Renal cortex interstitium (tissue), 11 donors: Measurements from ENCODE around the gene EDN2. TPM values are rescaled to one million over a fixed set of nuclear protein-coding genes. Genes with fewer than 3 reads are reported as not detected.
A peak's percentile ranks its signal among the peaks of the same experiment; 100 is the strongest.

ENCODE experiments used
- DNase-seq, 11 donors: peaks; one replicate each; pipeline ENCODE4 v3.0.0-alpha.2; 2013; ENCODE audit warnings: low read depth in 9 of 11, low spot score in 4 of 11; ENCODE audit errors: extremely low read depth in 1 of 11
- polyA plus RNA-seq, 3 donors: library from polyadenylated mRNA; unstranded; fragments of 120-200 nt; gene quantifications; one replicate each; pipeline ENCODE4 v1.2.1, GENCODE V29; 2013; ENCODE audit not compliant: insufficient read length in 3 of 3

Gene EDN2
- polyA plus RNA-seq, 3 donors = 0.51 to 3.2 (median 1.0) TPM

DNA sequence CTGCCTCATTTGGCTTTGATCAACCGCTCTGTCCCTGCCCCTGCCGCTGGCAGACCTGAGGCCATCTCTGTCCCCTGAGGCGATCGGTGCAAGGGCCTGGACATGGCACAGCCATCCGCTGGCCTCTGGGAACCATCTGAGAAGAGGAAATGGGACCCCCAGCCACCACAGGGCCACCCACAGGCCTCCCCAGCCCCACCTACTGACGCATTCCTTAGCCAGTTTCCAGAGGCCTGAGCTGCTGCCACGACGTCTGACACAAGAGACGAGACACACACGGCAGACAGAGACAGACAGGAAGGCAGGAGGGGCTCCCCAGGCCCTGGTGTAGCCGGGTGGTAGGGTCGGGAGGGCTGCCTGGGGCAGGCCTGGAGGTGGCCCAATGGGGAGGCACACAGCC is 37.3 kb upstream of the EDN2 start:
- no peak for DNase-seq

DNA sequence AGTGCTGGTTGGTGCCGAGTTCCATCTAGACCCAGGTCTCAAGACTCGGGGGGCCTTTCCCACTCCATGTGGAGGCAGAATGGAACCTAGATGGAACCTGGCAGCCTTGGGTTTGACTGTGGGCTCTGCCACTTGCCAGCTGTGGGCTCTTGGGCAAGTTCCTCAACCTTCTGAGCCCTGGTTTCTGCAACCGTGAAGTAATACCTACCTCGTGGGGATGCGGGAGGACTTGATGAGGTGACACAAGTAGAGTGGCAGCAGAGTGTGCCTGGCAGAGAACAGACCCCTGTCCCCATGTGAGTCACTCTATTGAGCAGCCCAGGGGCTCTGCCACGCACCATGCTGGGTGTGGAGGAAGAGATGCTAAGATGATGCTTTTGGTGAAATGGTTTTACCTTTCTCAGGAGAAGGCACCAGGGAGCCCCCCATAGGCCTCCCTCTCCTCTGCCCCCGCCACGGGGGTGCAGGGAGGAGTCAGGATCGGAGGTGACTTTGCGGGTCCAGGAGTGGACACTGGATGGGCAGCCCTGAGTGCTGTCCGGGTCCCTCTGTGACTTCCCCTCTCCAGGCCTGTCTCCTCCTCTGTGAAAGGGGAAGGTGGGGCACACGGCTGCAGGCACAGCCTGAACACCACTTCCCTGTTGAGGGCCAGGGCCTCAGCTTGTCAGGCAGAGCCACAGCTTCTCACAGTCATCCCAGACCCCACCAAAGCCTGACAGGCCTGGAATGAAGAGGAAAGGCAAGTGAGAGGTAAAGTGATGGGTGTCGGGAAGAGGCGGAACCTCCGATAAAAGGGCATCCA is 36.7 kb upstream of the EDN2 start:
- DNase-seq = no peak

DNA sequence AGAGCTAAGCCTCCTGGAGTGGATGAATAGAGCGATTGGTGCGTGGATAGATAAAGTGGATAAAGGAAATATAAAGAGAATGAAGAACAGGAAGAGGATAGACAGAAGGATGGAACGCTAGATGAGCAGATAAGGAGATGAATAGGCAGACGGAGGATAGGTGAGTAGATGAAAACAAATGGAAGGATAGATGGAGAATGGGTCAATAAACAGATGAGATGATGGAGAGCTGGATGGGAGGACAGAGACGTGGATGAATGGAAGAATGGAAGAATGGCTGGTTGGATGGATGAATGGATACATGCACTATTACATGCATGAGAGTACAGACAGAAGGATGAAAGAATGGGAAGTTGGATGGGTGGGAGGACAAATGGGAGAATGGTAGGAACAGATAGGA is 35.2 kb upstream of the EDN2 start:
- DNase-seq = no peak

DNA sequence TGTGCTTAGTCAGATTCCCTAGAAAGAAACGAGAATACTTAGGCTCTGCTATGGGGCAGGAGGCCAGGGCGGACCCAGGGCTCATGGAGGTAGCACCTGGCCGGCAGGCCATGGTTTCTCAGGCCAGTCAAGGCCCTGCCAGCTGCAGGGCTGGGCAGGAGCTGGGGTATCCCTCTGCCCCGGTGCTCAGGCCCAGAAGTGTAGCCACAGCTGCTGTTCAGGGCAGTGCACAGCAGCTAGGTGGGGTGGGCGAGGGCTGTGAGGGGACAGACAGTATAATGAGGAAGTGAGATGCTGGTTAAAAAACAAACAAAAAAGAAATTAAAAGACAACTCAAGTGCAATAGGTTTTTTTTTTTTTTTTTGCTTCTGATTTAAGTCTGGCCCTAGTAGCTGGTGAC is 34.0 kb upstream of the EDN2 start:
- DNase-seq = no peak

GRCh38 chr1:41517062-41517438 is 32.6 kb upstream of the EDN2 start:
- no peak for DNase-seq

DNA sequence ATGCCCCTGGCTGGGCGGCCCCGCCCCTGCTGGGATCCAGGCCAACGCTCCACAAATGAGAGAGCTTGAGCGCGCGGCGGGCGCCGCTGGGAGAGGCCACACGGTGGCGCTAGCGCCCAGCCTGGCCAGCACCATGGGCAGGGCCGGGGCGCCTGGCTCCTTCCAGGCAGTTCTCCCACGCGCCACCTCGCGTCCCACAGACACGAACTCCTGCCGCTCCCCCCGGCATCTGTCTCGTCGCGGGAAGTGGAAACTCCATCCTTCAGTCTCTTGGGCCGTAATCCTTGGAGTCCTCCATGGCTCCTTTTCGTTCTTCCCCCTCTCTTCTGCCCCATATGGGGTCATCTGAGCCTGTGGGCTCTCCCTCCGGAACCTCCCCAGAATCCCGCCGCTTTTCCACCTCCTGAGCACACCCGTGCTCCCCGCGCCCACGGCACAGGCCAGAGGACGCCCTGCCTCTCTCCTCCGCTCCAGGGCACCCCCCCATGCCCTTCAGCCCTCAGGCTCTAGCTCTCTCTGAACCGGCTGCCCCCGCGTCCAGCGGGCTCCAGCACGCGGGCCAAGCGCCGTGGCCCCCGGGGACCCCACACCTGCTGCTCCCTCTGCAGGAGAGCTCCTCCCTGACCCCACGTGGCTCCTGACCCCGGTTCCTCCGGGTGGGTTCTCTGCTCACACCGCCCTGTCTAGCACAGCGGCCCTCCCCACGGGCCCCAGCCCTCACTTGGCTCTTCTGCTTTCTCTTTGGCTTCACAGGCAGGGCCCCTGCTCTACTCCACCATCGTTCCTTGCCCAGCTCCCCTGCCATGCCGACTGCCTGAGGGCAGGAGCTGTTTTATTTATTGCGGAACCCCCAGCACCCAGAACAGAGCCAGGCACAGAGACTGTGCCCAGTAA is 31.9 kb upstream of the EDN2 start:
- peak; percentile 81 to 94 (median 88) for DNase-seq

DNA sequence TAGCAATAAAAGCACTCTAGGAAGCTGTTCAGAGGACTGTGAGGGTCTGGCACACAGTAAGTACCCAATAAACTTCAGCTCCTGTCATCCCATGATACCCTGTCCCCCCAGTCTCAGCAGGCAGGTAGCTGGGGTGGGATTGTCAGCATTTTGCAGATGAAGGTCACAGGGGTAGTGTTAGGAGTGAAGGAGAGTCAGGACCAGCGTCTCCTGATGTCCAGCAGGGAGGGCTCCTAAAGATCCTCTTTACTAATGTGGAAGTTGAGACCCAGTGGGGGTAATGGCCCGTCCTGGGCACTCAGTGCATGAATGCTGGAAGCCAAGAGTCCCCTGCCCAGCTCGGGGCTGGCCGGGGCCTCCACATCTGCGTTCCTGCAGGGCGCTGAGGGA is 31.3 kb upstream of the EDN2 start:
- DNase-seq = no peak

DNA sequence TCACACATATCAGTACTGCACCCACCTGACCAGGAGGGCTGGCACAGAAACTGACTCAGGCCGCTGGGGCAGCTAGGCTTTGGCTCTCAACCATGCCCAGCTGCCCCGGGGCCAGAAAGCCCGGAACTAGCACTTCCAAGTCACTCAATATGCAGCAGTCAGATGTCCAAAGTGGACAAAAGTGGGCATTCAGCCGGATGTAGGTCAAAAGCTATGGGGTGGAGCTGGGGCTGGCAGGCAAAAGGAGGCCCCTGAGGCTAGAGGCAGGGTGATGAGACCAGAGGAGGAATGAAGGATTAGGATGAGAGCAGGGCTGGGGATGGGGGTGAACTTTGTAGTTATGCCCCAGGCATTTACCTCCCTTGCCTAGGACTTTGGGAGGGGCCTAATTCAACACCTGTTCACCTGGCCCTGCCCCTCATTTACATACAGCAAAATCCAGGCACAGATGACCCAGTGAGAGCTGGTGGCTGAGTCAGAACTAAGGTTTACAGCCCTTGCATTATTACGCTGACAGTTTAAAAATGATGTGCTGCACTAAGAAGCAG is 30.7 kb upstream of the EDN2 start:
- DNase-seq = no peak

DNA sequence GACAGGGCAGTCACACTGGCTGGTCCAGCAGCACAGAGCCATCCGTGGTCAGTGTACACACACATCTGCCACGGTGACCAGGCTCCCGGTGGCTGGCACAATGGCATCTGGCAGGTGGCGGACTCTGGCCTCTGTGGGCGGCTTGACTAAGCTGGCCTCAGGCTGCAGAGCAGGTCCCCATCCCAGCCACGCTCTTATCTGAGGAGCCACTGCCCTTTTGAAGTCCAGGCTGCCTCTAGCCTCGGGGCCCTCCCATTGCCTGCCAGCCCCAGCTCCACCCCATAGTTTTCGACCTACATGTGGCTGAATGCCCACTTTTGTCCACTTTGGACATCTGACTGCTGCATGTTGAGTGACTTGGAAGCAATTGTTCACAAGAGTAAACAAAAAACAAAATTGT is 29.9 kb upstream of the EDN2 start:
- no peak for DNase-seq

DNA sequence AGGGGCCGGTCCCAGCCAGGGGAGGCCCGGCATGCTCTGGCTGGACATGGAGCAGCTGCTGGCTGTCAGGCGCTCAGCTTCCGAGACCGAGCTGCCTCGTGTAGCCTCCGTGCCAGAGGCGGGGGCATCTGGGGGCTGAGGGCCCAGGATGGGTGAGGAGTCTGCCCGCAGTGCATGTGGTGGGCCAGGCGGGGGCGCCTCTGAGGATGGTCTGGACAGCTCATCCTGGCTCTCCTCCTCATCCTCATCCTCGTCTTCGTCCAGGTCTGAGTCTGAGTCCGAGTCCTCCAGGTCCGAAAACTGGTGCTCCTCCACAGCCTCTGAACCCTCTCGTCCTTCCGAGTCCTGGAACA is 28.9 kb upstream of the EDN2 start:
- DNase-seq = no peak

GRCh38 chr1:41512701-41513382 is 28.4 kb upstream of the EDN2 start:
- DNase-seq = no peak

DNA sequence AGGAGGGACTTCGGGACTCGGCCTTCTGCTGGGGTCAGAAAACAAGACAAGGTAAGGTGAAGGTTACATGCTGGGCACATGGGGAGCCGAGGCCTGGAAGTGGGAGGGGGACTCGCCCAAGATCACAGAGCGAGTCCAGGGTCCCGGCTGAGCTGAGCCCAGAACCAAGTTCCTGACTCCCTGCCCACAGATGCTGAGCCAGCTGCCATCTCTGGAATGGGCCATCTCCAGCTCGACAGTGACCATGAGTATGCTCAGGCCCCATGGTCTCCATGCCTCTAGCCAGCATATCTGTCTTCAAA is 26.7 kb upstream of the EDN2 start:
- no peak for DNase-seq

DNA sequence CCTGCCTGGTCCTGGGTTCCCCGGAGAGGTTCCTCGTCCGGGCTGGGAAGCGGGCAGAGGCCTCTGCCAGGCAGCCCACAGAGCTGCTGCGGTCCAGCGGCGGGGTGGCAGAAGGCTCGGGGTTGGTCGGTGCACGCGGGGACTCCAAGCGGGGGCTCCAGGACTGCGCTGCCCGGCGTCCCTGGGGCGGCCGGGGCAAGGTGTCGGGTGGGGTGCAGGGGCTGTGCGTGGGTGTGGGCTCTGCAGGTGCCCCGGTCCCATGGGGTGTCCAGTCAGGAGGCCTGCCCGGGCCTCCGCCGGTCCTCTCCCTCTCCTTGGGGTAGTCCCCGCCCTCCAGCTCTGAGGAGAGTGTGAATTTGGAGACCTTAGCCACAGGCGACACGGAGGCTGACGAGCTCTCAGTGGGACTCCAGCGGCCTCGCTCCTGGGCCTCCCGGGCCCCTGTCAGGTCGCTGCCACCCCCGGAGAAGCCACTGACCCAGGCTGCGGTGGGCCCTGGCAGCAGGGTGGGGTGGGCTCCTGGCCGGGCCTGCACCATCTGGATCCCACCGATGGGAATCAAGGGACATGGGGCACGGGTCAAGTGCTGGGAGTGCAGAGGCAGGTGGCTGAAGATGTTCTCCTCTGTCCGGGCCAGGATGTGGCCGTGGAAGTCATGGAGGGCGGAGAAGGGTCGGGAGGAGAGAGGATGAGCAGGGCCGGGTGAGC is 26.2 kb upstream of the EDN2 start:
- DNase-seq = no peak

DNA sequence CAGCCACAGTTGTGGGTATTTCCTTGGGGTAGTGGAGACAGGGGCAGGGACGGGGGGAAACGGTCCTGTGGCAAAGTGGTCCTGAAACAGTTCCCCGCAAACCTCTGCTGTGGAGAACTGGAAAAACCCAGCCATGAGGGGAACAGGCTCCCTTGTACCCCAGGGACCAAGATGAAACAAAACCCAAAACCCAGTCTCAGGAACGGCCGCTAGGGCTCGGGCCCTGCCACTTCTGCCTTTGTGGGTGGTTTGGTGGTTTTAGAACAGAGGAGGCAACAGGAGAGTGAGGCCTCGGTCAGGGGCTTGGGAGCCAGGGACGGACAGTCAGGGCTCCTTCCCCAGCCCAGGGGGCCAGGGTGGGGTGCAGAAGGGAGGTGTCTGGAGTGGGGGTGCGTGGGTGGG is 24.8 kb upstream of the EDN2 start:
- DNase-seq = no peak

DNA sequence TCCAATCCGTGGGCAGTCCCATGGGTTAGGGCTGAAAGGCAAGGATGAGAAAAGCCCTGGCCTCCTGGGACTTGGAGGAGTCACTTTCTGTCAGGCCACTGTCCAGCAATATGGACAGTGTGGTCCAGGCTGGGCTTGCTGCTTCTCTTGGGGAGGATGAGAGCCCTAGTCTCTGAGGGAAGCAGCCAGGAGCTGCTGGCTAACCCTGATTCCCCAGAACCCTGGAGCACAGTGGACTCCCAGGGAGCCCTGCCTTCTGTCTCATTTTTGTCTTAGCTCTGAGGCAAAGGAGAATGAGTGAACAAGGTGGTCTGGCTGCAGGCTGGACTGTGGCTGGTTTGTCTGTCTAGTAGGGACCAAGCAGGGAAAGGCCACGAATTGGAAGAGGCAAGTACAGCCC is 23.8 kb upstream of the EDN2 start:
- no peak for DNase-seq

DNA sequence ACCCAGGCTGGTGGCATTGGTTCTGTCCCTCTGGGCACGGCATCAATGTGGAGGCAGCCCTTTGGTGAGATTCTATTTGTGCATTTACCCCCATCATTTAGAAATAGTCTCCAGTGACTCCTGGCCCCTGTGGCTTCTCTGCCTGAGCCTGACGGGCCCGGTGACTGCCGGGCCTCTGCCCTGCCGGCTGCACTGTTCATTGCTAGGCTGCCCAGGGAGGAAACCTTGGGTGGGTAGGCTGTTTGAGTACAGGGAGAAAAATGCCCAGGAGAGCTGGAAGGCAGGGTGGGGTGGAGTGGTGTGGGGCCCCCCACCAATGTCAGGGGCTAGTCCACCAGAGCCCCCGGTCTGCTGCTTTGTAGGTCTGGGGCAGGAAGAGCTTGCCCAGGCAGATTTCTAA is 23.4 kb upstream of the EDN2 start:
- no peak for DNase-seq

DNA sequence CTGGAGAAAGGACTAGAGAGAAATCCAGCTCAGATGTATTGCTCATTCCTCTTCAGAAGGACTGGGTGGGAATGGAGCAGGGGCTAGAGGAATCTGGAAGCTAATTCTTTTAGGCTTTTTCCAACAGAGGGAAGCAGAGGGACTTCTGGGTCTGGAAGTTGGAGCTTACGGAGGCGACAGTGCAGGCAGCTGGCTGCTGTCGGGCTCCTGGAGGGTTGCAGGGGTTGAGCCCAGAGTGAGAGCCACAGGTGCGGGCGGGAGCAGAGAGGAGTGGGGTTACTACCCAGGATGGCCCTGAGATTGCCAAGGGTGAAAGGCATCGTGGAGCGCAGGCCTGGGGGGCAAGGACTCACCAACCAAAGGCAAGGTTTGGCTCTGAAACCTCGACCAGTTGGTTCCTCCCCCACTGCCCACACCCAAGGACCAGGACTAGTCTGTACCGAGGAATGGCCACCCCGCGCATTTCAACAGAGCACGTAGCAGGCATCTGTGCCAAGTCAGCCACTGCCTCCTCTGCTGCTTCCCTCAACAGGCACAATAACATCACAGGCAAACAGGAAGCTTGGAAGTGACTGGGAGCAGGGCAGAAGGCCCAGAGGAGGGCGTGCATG is 22.7 kb upstream of the EDN2 start:
- DNase-seq = no peak

GRCh38 chr1:41504114-41505035 is 19.9 kb upstream of the EDN2 start:
- no peak for DNase-seq
